WTC11 (cell line): ENCODE data around the gene KNDC1. TPM values are rescaled to one million over a fixed set of nuclear protein-coding genes. Genes with fewer than 3 reads are reported as not detected.

Experiments
- ATAC-seq: fragments of 200-7000 bp; cut with Tn5 transposase; 2 replicates; pipeline ENCODE4 v1.10.0; 2021; ENCODE audit warnings: mild to moderate bottlenecking, moderate library complexity
- CTCF ChIA-PET: fragments of 300-600 bp; sonication (Branson Sonifier 250); formaldehyde crosslinking; loops from one replicate; lab custom pipeline; 2021; ENCODE audit warnings: antibody characterized with exemption; lab: Charles Lee
- POLR2A ChIA-PET: fragments of 350-600 bp; sonication (Branson Sonifier 250); formaldehyde crosslinking; loops from one replicate; lab custom pipeline; 2021; ENCODE audit warnings: antibody characterized with exemption; lab: Charles Lee
- DNase-seq: peaks from one replicate; pipeline ENCODE4 v3.0.0; 2021; ENCODE audit warnings: low spot score
- H3K27ac Mint-ChIP-seq: 2 replicates; pipeline ENCODE4 v1.8.0; 2021; ENCODE audit warnings: mixed read lengths
- H3K27me3 Mint-ChIP-seq: 2 replicates; pipeline ENCODE4 v1.8.0; 2021; ENCODE audit warnings: low read depth, mild to moderate bottlenecking, moderate library complexity, mixed read lengths
- H3K36me3 Mint-ChIP-seq: 2 replicates; pipeline ENCODE4 v1.8.0; 2021; ENCODE audit warnings: mixed read lengths
- H3K4me1 Mint-ChIP-seq: 2 replicates; pipeline ENCODE4 v1.8.0; 2022; ENCODE audit warnings: mixed read lengths
- H3K4me3 Mint-ChIP-seq: 2 replicates; pipeline ENCODE4 v1.8.0; 2021; ENCODE audit warnings: mild to moderate bottlenecking, moderate library complexity, mixed read lengths
- H3K9me3 Mint-ChIP-seq: 2 replicates; pipeline ENCODE4 v1.8.0; 2021; ENCODE audit warnings: mixed read lengths
- ATF2 ChIP-seq: sonication (generic); formaldehyde crosslinking; IDR thresholded peaks from 2 replicates; pipeline ENCODE4 v1.8.1; 2022; ENCODE audit warnings: low read depth, missing genetic modification reagents, borderline replicate concordance
- CDX4 ChIP-seq: fragments of 250-450 bp; sonication (Bioruptor Pico); IDR thresholded peaks from 2 replicates; pipeline ENCODE4 v1.9.0; 2021; ENCODE audit warnings: moderate library complexity, mild to moderate bottlenecking, inconsistent platforms, borderline replicate concordance
- FOXP1 ChIP-seq: sonication (generic); formaldehyde crosslinking; IDR thresholded peaks from 2 replicates; pipeline ENCODE4 v1.8.0; 2022; ENCODE audit warnings: missing genetic modification reagents, mild to moderate bottlenecking, moderate library complexity, borderline replicate concordance
- GABPB1 ChIP-seq: sonication (generic); formaldehyde crosslinking; IDR thresholded peaks from 2 replicates; pipeline ENCODE4 v1.8.1; 2023; ENCODE audit warnings: mild to moderate bottlenecking, missing genetic modification reagents
- IRF2 ChIP-seq: sonication (generic); formaldehyde crosslinking; IDR thresholded peaks from 2 replicates; pipeline ENCODE4 v1.8.0; 2022; ENCODE audit warnings: low read depth, missing genetic modification reagents, borderline replicate concordance
- NFATC4 ChIP-seq: fragments of 250-450 bp; sonication (Bioruptor Pico); IDR thresholded peaks from 2 replicates; pipeline ENCODE4 v1.9.0; 2021; ENCODE audit warnings: mild to moderate bottlenecking
- OVOL2 ChIP-seq: fragments of 250-450 bp; sonication (Bioruptor Pico); IDR thresholded peaks from 2 replicates; pipeline ENCODE4 v1.9.0; 2021; ENCODE audit warnings: mild to moderate bottlenecking, borderline replicate concordance
- total RNA-seq: library from RNA; stranded (reverse); gene quantifications from 3 replicates; pipeline ENCODE4 v1.2.3, GENCODE V29; 2021
- TF ChIP-seq, protein P1 (sequence below): sonication (generic); formaldehyde crosslinking; IDR thresholded peaks from 2 replicates; pipeline ENCODE4 v1.8.1; 2023; ENCODE audit warnings: mild to moderate bottlenecking, missing genetic modification reagents, moderate library complexity
- TF ChIP-seq, protein P2 (sequence below): fragments of 250-450 bp; sonication (Bioruptor Pico); conservative IDR thresholded peaks from 2 replicates; pipeline ENCODE4 v1.9.0; 2021; ENCODE audit warnings: mild to moderate bottlenecking
- TF ChIP-seq, protein P3 (sequence below): sonication (generic); formaldehyde crosslinking; IDR thresholded peaks from 2 replicates; pipeline ENCODE4 v1.8.0; 2022; ENCODE audit warnings: mild to moderate bottlenecking, missing genetic modification reagents

Gene KNDC1
- total RNA-seq, 1 experiment from 2014 or later = 26.6 TPM

GRCh38 chr10:133266056-133266795 is 106.2 kb downstream of the KNDC1 start (continued):
- TF ChIP-seq, protein P1, sequence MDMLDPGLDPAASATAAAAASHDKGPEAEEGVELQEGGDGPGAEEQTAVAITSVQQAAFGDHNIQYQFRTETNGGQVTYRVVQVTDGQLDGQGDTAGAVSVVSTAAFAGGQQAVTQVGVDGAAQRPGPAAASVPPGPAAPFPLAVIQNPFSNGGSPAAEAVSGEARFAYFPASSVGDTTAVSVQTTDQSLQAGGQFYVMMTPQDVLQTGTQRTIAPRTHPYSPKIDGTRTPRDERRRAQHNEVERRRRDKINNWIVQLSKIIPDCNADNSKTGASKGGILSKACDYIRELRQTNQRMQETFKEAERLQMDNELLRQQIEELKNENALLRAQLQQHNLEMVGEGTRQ (CRISPR knock-in tag) = no peak

DNA sequence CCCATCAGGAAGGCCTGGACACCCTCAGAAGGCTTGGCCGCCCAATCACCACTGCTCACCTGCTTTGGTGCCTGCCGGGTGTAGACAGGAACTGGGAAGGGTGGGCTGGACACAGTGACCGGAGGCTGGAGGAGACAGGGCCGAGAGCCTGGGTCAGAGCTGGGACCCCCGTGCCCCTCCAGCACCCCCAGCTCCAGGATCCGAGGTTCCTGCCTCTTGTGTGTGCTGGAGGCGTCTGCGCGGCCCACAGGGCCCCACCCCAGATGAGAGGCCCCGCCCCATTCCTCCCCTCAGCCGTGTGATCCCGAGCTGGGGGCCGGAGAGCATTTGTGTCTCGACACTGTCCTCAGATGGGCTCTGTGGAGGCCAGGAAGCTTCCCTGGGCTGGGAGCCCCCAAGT is 107.3 kb downstream of the KNDC1 start:
- Mint-ChIP-seq H3K27me3 (peaks cover 19% of the 10 kb centered on the region), H3K4me1 (no peaks in the 10 kb centered on the region), H3K27ac (no peak overlapping the region), H3K4me3 (no peak overlapping the region), H3K36me3 (no peaks in the 10 kb centered on the region), H3K9me3 (no peaks in the 10 kb centered on the region)
- ChIA-PET POLR2A (interaction anchor here (1.1 kb wide), 1 partner anchor 20 kb away, joined by 3 read pairs; no protein-coding TSS in a partner anchor), CTCF (interaction anchor here (1.0 to 2.0 kb wide), 9 partner anchors 9 to 124 kb away, joined by 3 to 20 read pairs (median 5); partner anchors contain the start of gene ADAM8)
- peak; percentile 27 for ATAC-seq
- TF ChIP-seq, protein P2, sequence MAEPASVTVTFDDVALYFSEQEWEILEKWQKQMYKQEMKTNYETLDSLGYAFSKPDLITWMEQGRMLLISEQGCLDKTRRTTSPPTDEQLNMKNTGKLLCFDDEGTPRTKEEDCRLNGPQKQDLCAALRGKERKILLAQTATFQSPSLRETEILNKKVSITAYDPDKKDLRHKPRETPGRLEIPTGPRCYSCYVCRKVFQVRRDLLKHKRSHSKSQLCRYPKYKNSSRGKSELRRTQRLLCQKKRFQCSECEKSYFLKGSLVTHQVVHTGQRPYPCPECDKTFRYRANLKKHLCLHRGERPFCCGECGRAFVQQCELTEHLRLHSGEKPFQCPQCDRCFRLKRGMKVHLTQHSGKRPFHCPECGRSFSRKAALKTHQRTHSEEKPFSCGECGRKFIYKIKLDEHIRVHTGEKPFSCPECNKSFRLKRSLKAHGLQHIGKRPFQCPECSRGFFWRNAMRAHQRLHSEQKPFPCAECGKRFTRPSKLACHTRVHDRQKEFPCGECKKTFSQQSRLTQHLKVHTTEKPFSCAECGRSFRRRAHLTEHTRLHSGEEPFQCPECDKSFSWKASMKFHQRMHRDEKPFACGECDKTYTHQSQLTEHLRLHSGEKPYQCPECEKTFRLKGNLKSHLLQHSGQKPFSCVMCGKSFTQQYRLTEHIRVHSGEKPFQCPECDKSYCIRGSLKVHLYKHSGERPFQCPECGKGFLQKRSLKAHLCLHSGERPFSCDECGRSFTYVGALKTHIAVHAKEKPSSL (CRISPR knock-in tag) = no peak
- TF ChIP-seq NFATC4 (CRISPR knock-in tag) (no peak), IRF2 (CRISPR knock-in tag) (no peak), ATF2 (no peak), OVOL2 (CRISPR knock-in tag) (no peak)
- no peak for DNase-seq

GRCh38 chr10:133267829-133268228 is 107.8 kb downstream of the KNDC1 start:
- Mint-ChIP-seq H3K4me1 (no peaks in the 10 kb centered on the region), H3K27me3 (peaks cover 13% of the 10 kb centered on the region), H3K36me3 (no peaks in the 10 kb centered on the region), H3K27ac (no peak overlapping the region), H3K4me3 (no peak overlapping the region), H3K9me3 (no peaks in the 10 kb centered on the region)
- CTCF ChIA-PET = interaction anchor here (1.0 to 2.0 kb wide), 8 partner anchors 8 to 124 kb away, joined by 3 to 20 read pairs (median 6); partner anchors contain the start of gene ADAM8
- POLR2A ChIA-PET = no interaction called here
- ATAC-seq (peak; percentile 49), DNase-seq (peak; percentile 44)
- TF ChIP-seq, protein P3, sequence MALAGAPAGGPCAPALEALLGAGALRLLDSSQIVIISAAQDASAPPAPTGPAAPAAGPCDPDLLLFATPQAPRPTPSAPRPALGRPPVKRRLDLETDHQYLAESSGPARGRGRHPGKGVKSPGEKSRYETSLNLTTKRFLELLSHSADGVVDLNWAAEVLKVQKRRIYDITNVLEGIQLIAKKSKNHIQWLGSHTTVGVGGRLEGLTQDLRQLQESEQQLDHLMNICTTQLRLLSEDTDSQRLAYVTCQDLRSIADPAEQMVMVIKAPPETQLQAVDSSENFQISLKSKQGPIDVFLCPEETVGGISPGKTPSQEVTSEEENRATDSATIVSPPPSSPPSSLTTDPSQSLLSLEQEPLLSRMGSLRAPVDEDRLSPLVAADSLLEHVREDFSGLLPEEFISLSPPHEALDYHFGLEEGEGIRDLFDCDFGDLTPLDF (CRISPR knock-in tag) = no peak
- TF ChIP-seq FOXP1 (CRISPR knock-in tag) (peak; percentile 41; the same call in 1 of the 2 replicates), GABPB1 (no peak)

GRCh38 chr10:133268532-133268931 is 108.5 kb downstream of the KNDC1 start:
- TF ChIP-seq CDX4 = no peak
- 0 out of 2 replicates have a peak, but pooled peaks have one; percentile 0 for TF ChIP-seq FOXP1 (CRISPR knock-in tag)
- TF ChIP-seq, all 79 proteins: peak for 1
- DNase-seq = no peak
- no peaks in the 10 kb centered on the region for H3K36me3 Mint-ChIP-seq
- no peaks in the 10 kb centered on the region for H3K9me3 Mint-ChIP-seq
- CTCF ChIA-PET = interaction anchor here (2.0 kb wide), 1 partner anchor 22 kb away, joined by 20 read pairs; no protein-coding TSS in a partner anchor
- H3K4me1 Mint-ChIP-seq = no peaks in the 10 kb centered on the region
- no peak overlapping the region for H3K4me3 Mint-ChIP-seq
- H3K27me3 Mint-ChIP-seq = peaks cover 6% of the 10 kb centered on the region; the same call in 1 of the 2 replicates
- ATAC-seq = no peak
- POLR2A ChIA-PET = no interaction called here
- no peak overlapping the region for H3K27ac Mint-ChIP-seq
